ENCODE measurements around the gene RAMP1.
"Not testable (repeated sequence)": the region's sequence is repeated elsewhere in the genome, so short reads cannot be mapped to it uniquely, and the experiment has no call there.

RAMP1 gene

GRCh38 chr2:237932731-237933131 lies 73.3 kb downstream of the RAMP1 start:
- DNase-seq (ENCODE audit: low read depth, low spot score) = no peak
- no peaks in the 10 kb centered on the region for H3K4me1 ChIP-seq (ENCODE audit: control insufficient read depth, insufficient read depth, low read length)
- H3K9me3 ChIP-seq (ENCODE audit: control insufficient read depth, insufficient read depth, low read length) = no peaks in the 10 kb centered on the region
- H3K27me3 ChIP-seq (ENCODE audit: control insufficient read depth, insufficient read depth, low read length) = no peaks in the 10 kb centered on the region
- H3K4me3 ChIP-seq (ENCODE audit: low read length) = no peak overlapping the region
- no peaks in the 10 kb centered on the region for H3K36me3 ChIP-seq (ENCODE audit: control insufficient read depth, insufficient read depth, low read length)
- no CpG with 5 or more reads among the region's 3 CpGs for WGBS (ENCODE audit: insufficient coverage, insufficient read length)
- H3K27ac ChIP-seq (ENCODE audit: low read length) = no peak overlapping the region

GRCh38 chr2:237934186-237934585 lies 74.8 kb downstream of the RAMP1 start:
- no CpG with 5 or more reads among the region's 5 CpGs for WGBS (ENCODE audit: insufficient coverage, insufficient read length)
- Histone ChIP-seq H3K9me3 (ENCODE audit: control insufficient read depth, insufficient read depth, low read length) (no peaks in the 10 kb centered on the region), H3K27me3 (ENCODE audit: control insufficient read depth, insufficient read depth, low read length) (no peaks in the 10 kb centered on the region), H3K36me3 (ENCODE audit: control insufficient read depth, insufficient read depth, low read length) (no peaks in the 10 kb centered on the region), H3K4me1 (ENCODE audit: control insufficient read depth, insufficient read depth, low read length) (no peaks in the 10 kb centered on the region), H3K4me3 (ENCODE audit: low read length) (no peak overlapping the region), H3K27ac (ENCODE audit: low read length) (no peak overlapping the region)
- no peak for DNase-seq (ENCODE audit: low read depth, low spot score)

GRCh38 chr2:237935740-237936452 lies 76.5 kb downstream of the RAMP1 start:
- no peak overlapping the region for H3K27ac ChIP-seq (ENCODE audit: low read length)
- no peak overlapping the region for H3K4me3 ChIP-seq (ENCODE audit: low read length)
- WGBS (ENCODE audit: insufficient coverage, insufficient read length) = no CpG with 5 or more reads among the region's 11 CpGs
- no peaks in the 10 kb centered on the region for H3K9me3 ChIP-seq (ENCODE audit: control insufficient read depth, insufficient read depth, low read length)
- DNase-seq (ENCODE audit: low read depth, low spot score) = no peak
- H3K27me3 ChIP-seq (ENCODE audit: control insufficient read depth, insufficient read depth, low read length) = no peaks in the 10 kb centered on the region
- no peaks in the 10 kb centered on the region for H3K36me3 ChIP-seq (ENCODE audit: control insufficient read depth, insufficient read depth, low read length)
- H3K4me1 ChIP-seq (ENCODE audit: control insufficient read depth, insufficient read depth, low read length) = no peaks in the 10 kb centered on the region

- peaks cover 3% of the 10 kb centered on the region; the same call in 1 of the 2 replicates for H3K9me3 ChIP-seq (ENCODE audit: control insufficient read depth, insufficient read depth, low read length)
- no peak for DNase-seq (ENCODE audit: low read depth, low spot score)
- H3K27ac ChIP-seq (ENCODE audit: low read length) = no peak overlapping the region
- no peaks in the 10 kb centered on the region for H3K36me3 ChIP-seq (ENCODE audit: control insufficient read depth, insufficient read depth, low read length)
- no peaks in the 10 kb centered on the region for H3K27me3 ChIP-seq (ENCODE audit: control insufficient read depth, insufficient read depth, low read length)
- H3K4me1 ChIP-seq (ENCODE audit: control insufficient read depth, insufficient read depth, low read length) = no peaks in the 10 kb centered on the region
- H3K4me3 ChIP-seq (ENCODE audit: low read length) = no peak overlapping the region
Observed at GRCh38 chr2:237939251-237939650, 79.8 kb downstream of the RAMP1 start.

GRCh38 chr2:237940828-237941227 lies 81.4 kb downstream of the RAMP1 start:
- H3K27me3 ChIP-seq (ENCODE audit: control insufficient read depth, insufficient read depth, low read length) = no peaks in the 10 kb centered on the region
- no peak for DNase-seq (ENCODE audit: low read depth, low spot score)
- no peak overlapping the region for H3K4me3 ChIP-seq (ENCODE audit: low read length)
- H3K36me3 ChIP-seq (ENCODE audit: control insufficient read depth, insufficient read depth, low read length) = no peaks in the 10 kb centered on the region
- H3K27ac ChIP-seq (ENCODE audit: low read length) = no peak overlapping the region
- H3K9me3 ChIP-seq (ENCODE audit: control insufficient read depth, insufficient read depth, low read length) = peaks cover 5% of the 10 kb centered on the region; the same call in 1 of the 2 replicates
- H3K4me1 ChIP-seq (ENCODE audit: control insufficient read depth, insufficient read depth, low read length) = no peaks in the 10 kb centered on the region

GRCh38 chr2:237941239-237941638 lies 81.8 kb downstream of the RAMP1 start:
- H3K27ac ChIP-seq (ENCODE audit: low read length) = no peak overlapping the region
- no CpG with 5 or more reads among the region's 2 CpGs for whole genome bisulfite sequencing (ENCODE audit: insufficient coverage, insufficient read length)

GRCh38 chr2:237942513-237942899 lies 83.1 kb downstream of the RAMP1 start:
- no peak overlapping the region for H3K4me3 ChIP-seq (ENCODE audit: low read length)
- H3K36me3 ChIP-seq (ENCODE audit: control insufficient read depth, insufficient read depth, low read length) = no peaks in the 10 kb centered on the region
- no CpG with 5 or more reads among the region's 3 CpGs for WGBS (ENCODE audit: insufficient coverage, insufficient read length)
- no peak for DNase-seq (ENCODE audit: low read depth, low spot score)
- H3K4me1 ChIP-seq (ENCODE audit: control insufficient read depth, insufficient read depth, low read length) = no peaks in the 10 kb centered on the region
- H3K27ac ChIP-seq (ENCODE audit: low read length) = no peak overlapping the region
- H3K9me3 ChIP-seq (ENCODE audit: control insufficient read depth, insufficient read depth, low read length) = peaks cover 5% of the 10 kb centered on the region; the same call in 1 of the 2 replicates
- no peaks in the 10 kb centered on the region for H3K27me3 ChIP-seq (ENCODE audit: control insufficient read depth, insufficient read depth, low read length)

More at GRCh38 chr2:237941239-237941638, 81.8 kb downstream of the RAMP1 start:
- Histone ChIP-seq H3K4me3 (ENCODE audit: low read length) (no peak overlapping the region), H3K36me3 (ENCODE audit: control insufficient read depth, insufficient read depth, low read length) (no peaks in the 10 kb centered on the region), H3K4me1 (ENCODE audit: control insufficient read depth, insufficient read depth, low read length) (no peaks in the 10 kb centered on the region), H3K27me3 (ENCODE audit: control insufficient read depth, insufficient read depth, low read length) (no peaks in the 10 kb centered on the region), H3K9me3 (ENCODE audit: control insufficient read depth, insufficient read depth, low read length) (peaks cover 5% of the 10 kb centered on the region; the same call in 1 of the 2 replicates)
- no peak for DNase-seq (ENCODE audit: low read depth, low spot score)

- WGBS (ENCODE audit: insufficient coverage, insufficient read length) = no CpG with 5 or more reads among the region's 7 CpGs
- Histone ChIP-seq H3K36me3 (ENCODE audit: control insufficient read depth, insufficient read depth, low read length) (no peaks in the 10 kb centered on the region), H3K4me1 (ENCODE audit: control insufficient read depth, insufficient read depth, low read length) (no peaks in the 10 kb centered on the region), H3K4me3 (ENCODE audit: low read length) (no peak overlapping the region), H3K9me3 (ENCODE audit: control insufficient read depth, insufficient read depth, low read length) (peaks cover 5% of the 10 kb centered on the region; the same call in 1 of the 2 replicates), H3K27ac (ENCODE audit: low read length) (no peak overlapping the region), H3K27me3 (ENCODE audit: control insufficient read depth, insufficient read depth, low read length) (no peaks in the 10 kb centered on the region)
- no peak for DNase-seq (ENCODE audit: low read depth, low spot score)
Observed at GRCh38 chr2:237943395-237944094, 84.1 kb downstream of the RAMP1 start.

GRCh38 chr2:237944302-237944701 lies 84.9 kb downstream of the RAMP1 start:
- Histone ChIP-seq H3K9me3 (ENCODE audit: control insufficient read depth, insufficient read depth, low read length) (peaks cover 5% of the 10 kb centered on the region; the same call in 1 of the 2 replicates), H3K36me3 (ENCODE audit: control insufficient read depth, insufficient read depth, low read length) (no peaks in the 10 kb centered on the region), H3K27me3 (ENCODE audit: control insufficient read depth, insufficient read depth, low read length) (no peaks in the 10 kb centered on the region), H3K4me3 (ENCODE audit: low read length) (no peak overlapping the region), H3K4me1 (ENCODE audit: control insufficient read depth, insufficient read depth, low read length) (no peaks in the 10 kb centered on the region), H3K27ac (ENCODE audit: low read length) (no peak overlapping the region)
- WGBS (ENCODE audit: insufficient coverage, insufficient read length) = no CpG with 5 or more reads among the region's 4 CpGs
- DNase-seq (ENCODE audit: low read depth, low spot score) = no peak

- Histone ChIP-seq H3K36me3 (ENCODE audit: control insufficient read depth, insufficient read depth, low read length) (no peaks in the 10 kb centered on the region), H3K4me1 (ENCODE audit: control insufficient read depth, insufficient read depth, low read length) (no peaks in the 10 kb centered on the region), H3K9me3 (ENCODE audit: control insufficient read depth, insufficient read depth, low read length) (peaks cover 5% of the 10 kb centered on the region; the same call in 1 of the 2 replicates), H3K27ac (ENCODE audit: low read length) (no peak overlapping the region), H3K27me3 (ENCODE audit: control insufficient read depth, insufficient read depth, low read length) (no peaks in the 10 kb centered on the region), H3K4me3 (ENCODE audit: low read length) (no peak overlapping the region)
- no CpG with 5 or more reads among the region's 1 CpG for WGBS (ENCODE audit: insufficient coverage, insufficient read length)
- no peak for DNase-seq (ENCODE audit: low read depth, low spot score)
Observed at GRCh38 chr2:237946423-237946822, 87.0 kb downstream of the RAMP1 start.

GRCh38 chr2:237951354-237951753 lies 91.9 kb downstream of the RAMP1 start:
- no CpG with 5 or more reads among the region's 4 CpGs for WGBS (ENCODE audit: insufficient coverage, insufficient read length)
- H3K4me3 ChIP-seq (ENCODE audit: low read length); H3K27ac ChIP-seq (ENCODE audit: low read length); H3K27me3 ChIP-seq (ENCODE audit: control insufficient read depth, insufficient read depth, low read length); H3K4me1 ChIP-seq (ENCODE audit: control insufficient read depth, insufficient read depth, low read length); H3K9me3 ChIP-seq (ENCODE audit: control insufficient read depth, insufficient read depth, low read length); H3K36me3 ChIP-seq (ENCODE audit: control insufficient read depth, insufficient read depth, low read length); DNase-seq (ENCODE audit: low read depth, low spot score): not testable (repeated sequence)
